Suprapubic skin (tissue), 4 donors: ENCODE data around the gene WFDC1.

ENCODE experiments used
- CTCF ChIP-seq, 2 donors: fragments of 200-600 bp in 1 of 2; fragments of 450-650 bp in 1 of 2; sonication (generic) in 1 of 2; IDR thresholded peaks; one replicate each; pipeline ENCODE4 v1.5.1; 2016 to 2019; ENCODE audit warnings: antibody characterized with exemption in 2 of 2, mild to moderate bottlenecking in 1 of 2, moderate library complexity in 1 of 2
- POLR2A ChIP-seq, 2 donors: fragments of 450-650 bp; IDR thresholded peaks; one replicate each; pipeline ENCODE4 v1.6.1; 2017; ENCODE audit warnings: antibody characterized with exemption in 2 of 2, mild to moderate bottlenecking in 2 of 2, moderate library complexity in 2 of 2
- POLR2AphosphoS5 ChIP-seq, 3 donors: sonication (generic); formaldehyde crosslinking; IDR thresholded peaks; one replicate each; pipeline ENCODE4 v1.6.1; 2017; ENCODE audit warnings: antibody characterized with exemption in 3 of 3

- TF ChIP-seq POLR2A (IDR thresholded peaks at IDR 0.05) (no peak), CTCF (IDR thresholded peaks at IDR 0.05) (no peak), POLR2AphosphoS5 (IDR thresholded peaks at IDR 0.05) (no peak)
Measured at GRCh38 chr16:84327926-84328505, 33.3 kb downstream of the WFDC1 start.
